HFFc6 (cell line): Measurements from ENCODE around the gene DLG4. TPM values are rescaled to one million over a fixed set of nuclear protein-coding genes. Genes with fewer than 3 reads are reported as not detected.
A peak's percentile ranks its signal among the peaks of the same experiment; 100 is the strongest.

Experiments
- DNase-seq: peaks from one replicate; pipeline ENCODE4 v3.0.0-alpha.2; 2018
- H3K27ac Mint-ChIP-seq: 2 replicates; pipeline ENCODE4 v1.8.0; 2020; ENCODE audit warnings: mild to moderate bottlenecking, mixed read lengths
- H3K27me3 Mint-ChIP-seq: 2 replicates; pipeline ENCODE4 v1.8.0; 2021; ENCODE audit warnings: mild to moderate bottlenecking, moderate library complexity, mixed read lengths; ENCODE audit not compliant: insufficient read depth
- H3K36me3 Mint-ChIP-seq: 2 replicates; pipeline ENCODE4 v1.8.0; 2021; ENCODE audit warnings: low read depth, mixed read lengths
- H3K4me1 Mint-ChIP-seq: 2 replicates; pipeline ENCODE4 v1.8.0; 2020; ENCODE audit warnings: low read depth, mixed read lengths
- H3K4me3 Mint-ChIP-seq: 2 replicates; pipeline ENCODE4 v1.8.0; 2020; ENCODE audit warnings: mild to moderate bottlenecking, moderate library complexity, mixed read lengths
- H3K9me3 Mint-ChIP-seq: 2 replicates; pipeline ENCODE4 v1.8.0; 2020; ENCODE audit warnings: mild to moderate bottlenecking, mixed read lengths
- total RNA-seq, 6 experiments: library from RNA; stranded (reverse); fragmentation: NEBNext Ultra II Directional; extraction: Animal tissue kit (Norgen Biotek cat#: 25700); gene quantifications; 2 replicates in 1 of 6; 3 replicates in 5 of 6; pipeline ENCODE4 v1.2.3, GENCODE V29; 2021
- TF ChIP-seq, protein P1 (sequence below): fragments of 200-600 bp; sonication (generic); IDR thresholded peaks from 2 replicates; pipeline ENCODE4 v1.5.0; 2021; ENCODE audit warnings: antibody characterized with exemption, mild to moderate bottlenecking

DLG4 gene
- total RNA-seq, 6 experiments from 2014 or later: 27.8 to 34.3 (median 28.1) TPM

GRCh38 chr17:7191069-7191468 is 28.6 kb downstream of the DLG4 start:
- Mint-ChIP-seq H3K36me3 (peaks cover 18% of the 10 kb centered on the region), H3K9me3 (no peaks in the 10 kb centered on the region), H3K27ac (no peak overlapping the region), H3K4me1 (no peaks in the 10 kb centered on the region), H3K4me3 (no peak overlapping the region), H3K27me3 (peaks cover 4% of the 10 kb centered on the region)
- DNase-seq: no peak
- TF ChIP-seq, protein P1, sequence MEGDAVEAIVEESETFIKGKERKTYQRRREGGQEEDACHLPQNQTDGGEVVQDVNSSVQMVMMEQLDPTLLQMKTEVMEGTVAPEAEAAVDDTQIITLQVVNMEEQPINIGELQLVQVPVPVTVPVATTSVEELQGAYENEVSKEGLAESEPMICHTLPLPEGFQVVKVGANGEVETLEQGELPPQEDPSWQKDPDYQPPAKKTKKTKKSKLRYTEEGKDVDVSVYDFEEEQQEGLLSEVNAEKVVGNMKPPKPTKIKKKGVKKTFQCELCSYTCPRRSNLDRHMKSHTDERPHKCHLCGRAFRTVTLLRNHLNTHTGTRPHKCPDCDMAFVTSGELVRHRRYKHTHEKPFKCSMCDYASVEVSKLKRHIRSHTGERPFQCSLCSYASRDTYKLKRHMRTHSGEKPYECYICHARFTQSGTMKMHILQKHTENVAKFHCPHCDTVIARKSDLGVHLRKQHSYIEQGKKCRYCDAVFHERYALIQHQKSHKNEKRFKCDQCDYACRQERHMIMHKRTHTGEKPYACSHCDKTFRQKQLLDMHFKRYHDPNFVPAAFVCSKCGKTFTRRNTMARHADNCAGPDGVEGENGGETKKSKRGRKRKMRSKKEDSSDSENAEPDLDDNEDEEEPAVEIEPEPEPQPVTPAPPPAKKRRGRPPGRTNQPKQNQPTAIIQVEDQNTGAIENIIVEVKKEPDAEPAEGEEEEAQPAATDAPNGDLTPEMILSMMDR: no peak

DNA sequence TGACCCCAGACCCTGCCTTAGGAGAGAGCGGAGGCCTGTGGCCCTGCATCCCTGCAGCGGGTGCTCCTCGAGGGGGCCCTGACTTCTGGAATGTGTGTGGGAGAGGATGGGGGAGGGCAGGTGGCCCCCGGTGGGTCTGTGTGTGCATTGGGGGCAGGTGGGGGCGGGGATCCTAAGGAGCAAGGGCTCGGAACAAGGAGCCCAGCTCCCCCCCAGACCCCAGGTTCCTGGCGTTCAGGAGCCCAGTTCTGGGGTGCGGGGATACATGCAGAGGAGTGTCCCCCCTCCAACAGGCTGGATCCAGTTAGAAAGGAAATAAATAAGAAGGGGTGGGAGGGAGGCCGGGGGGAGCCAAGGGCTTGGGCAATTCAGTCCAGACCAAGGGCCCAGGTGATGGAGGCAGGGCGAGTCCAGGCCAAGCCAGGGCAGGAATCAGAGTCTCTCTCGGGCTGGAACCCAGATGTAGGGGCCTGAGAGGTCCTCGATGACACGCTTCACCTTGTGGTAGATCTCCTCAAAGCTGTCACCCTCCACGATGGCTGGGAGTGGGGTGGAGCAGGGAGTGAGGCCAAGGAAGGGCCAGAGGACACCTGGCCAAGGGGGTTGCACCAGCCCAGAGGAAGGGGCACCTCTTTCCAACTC is 29.2 kb downstream of the DLG4 start:
- H3K9me3 Mint-ChIP-seq: no peaks in the 10 kb centered on the region
- no peak overlapping the region for H3K27ac Mint-ChIP-seq
- peaks cover 17% of the 10 kb centered on the region for H3K36me3 Mint-ChIP-seq
- no peaks in the 10 kb centered on the region for H3K4me1 Mint-ChIP-seq
- H3K4me3 Mint-ChIP-seq: no peak overlapping the region
- H3K27me3 Mint-ChIP-seq: peaks cover 4% of the 10 kb centered on the region
- DNase-seq: no peak
- TF ChIP-seq, protein P1: no peak

- peak overlapping the region; percentile 1; the same call in 1 of the 2 replicates for H3K27ac Mint-ChIP-seq
Measured at GRCh38 chr17:7186241-7186640, 33.4 kb downstream of the DLG4 start.

GRCh38 chr17:7184647-7185046 is 35.0 kb downstream of the DLG4 start:
- peaks cover 6% of the 10 kb centered on the region; the same call in 1 of the 2 replicates for H3K4me1 Mint-ChIP-seq
- TF ChIP-seq, protein P1: no peak
- peaks cover 7% of the 10 kb centered on the region; the same call in 1 of the 2 replicates for H3K36me3 Mint-ChIP-seq
- H3K27me3 Mint-ChIP-seq: peaks cover 3% of the 10 kb centered on the region
- no peaks in the 10 kb centered on the region for H3K9me3 Mint-ChIP-seq
- no peak overlapping the region for H3K27ac Mint-ChIP-seq
- DNase-seq: no peak
- no peak overlapping the region for H3K4me3 Mint-ChIP-seq

More at GRCh38 chr17:7186241-7186640, 33.4 kb downstream of the DLG4 start:
- peaks cover 6% of the 10 kb centered on the region; the same call in 1 of the 2 replicates for H3K4me1 Mint-ChIP-seq
- no peak for DNase-seq
- H3K27me3 Mint-ChIP-seq: peaks cover 2% of the 10 kb centered on the region
- no peak overlapping the region for H3K4me3 Mint-ChIP-seq
- TF ChIP-seq, protein P1: peak; percentile 50
- H3K9me3 Mint-ChIP-seq: no peaks in the 10 kb centered on the region
- peaks cover 7% of the 10 kb centered on the region; the same call in 1 of the 2 replicates for H3K36me3 Mint-ChIP-seq

DNA sequence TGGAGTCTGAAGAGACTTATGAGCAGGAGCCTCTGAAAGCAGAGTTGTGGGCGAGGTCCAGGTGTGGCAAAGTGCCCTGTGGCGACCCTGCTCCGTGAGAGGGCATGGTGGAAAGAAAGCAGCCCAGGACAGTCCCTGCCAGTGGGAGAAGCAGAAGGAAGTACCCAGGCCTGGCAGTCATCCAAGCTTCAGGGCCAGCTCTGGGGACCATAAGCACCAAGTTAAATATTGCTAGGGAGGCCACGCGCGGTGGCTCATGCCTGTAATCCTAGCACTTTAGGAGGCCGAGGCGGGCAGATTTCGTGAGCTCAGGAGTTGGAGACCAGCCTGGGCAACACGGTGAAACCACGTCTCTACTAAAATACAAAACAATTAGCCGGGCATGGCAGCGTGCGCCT is 35.5 kb downstream of the DLG4 start:
- H3K4me3 Mint-ChIP-seq: no peak overlapping the region
- TF ChIP-seq, protein P1: no peak
- H3K27me3 Mint-ChIP-seq: peaks cover 6% of the 10 kb centered on the region
- H3K4me1 Mint-ChIP-seq: peaks cover 6% of the 10 kb centered on the region; the same call in 1 of the 2 replicates
- H3K9me3 Mint-ChIP-seq: no peaks in the 10 kb centered on the region
- H3K27ac Mint-ChIP-seq: no peak overlapping the region
- DNase-seq: no peak
- H3K36me3 Mint-ChIP-seq: peaks cover 7% of the 10 kb centered on the region; the same call in 1 of the 2 replicates
